Mesenchymal stem cell (in vitro differentiated cells and primary cell): ENCODE results near the gene LRRC26.
A peak's percentile ranks its signal among the peaks of the same experiment; 100 is the strongest.
"Not testable (repeated sequence)": the region's sequence is repeated elsewhere in the genome, so short reads cannot be mapped to it uniquely, and the experiment has no call there.

ENCODE experiments used
- DNase-seq: peaks from one replicate; pipeline ENCODE4 v3.0.0-alpha.2; 2013
- H2AFZ ChIP-seq: one replicate; pipeline ENCODE4 v1.6.1; 2013; ENCODE audit warnings: low read depth, mild to moderate bottlenecking, control low read depth, inconsistent platforms, low read length, moderate library complexity
- H2AK5ac ChIP-seq: 2 replicates; pipeline ENCODE4 v1.6.1; 2013; ENCODE audit warnings: low read length, moderate library complexity, mild to moderate bottlenecking, inconsistent platforms; ENCODE audit not compliant: severe bottlenecking
- H2BK120ac ChIP-seq: one replicate; pipeline ENCODE4 v1.6.1; 2013; ENCODE audit warnings: low read depth, mild to moderate bottlenecking, inconsistent platforms, low read length, moderate library complexity
- H2BK12ac ChIP-seq, 2 experiments: one replicate each; pipeline ENCODE4 v1.6.1; 2013; ENCODE audit warnings: inconsistent platforms in 2 of 2, low read length in 2 of 2, mild to moderate bottlenecking in 2 of 2, moderate library complexity in 2 of 2, control low read depth in 1 of 2
- H2BK15ac ChIP-seq: one replicate; pipeline ENCODE4 v1.6.1; 2013; ENCODE audit warnings: mild to moderate bottlenecking, low read depth, inconsistent platforms; ENCODE audit not compliant: poor library complexity, severe bottlenecking
- H2BK5ac ChIP-seq: 2 replicates; pipeline ENCODE4 v1.6.1; 2013; ENCODE audit warnings: low read depth, mild to moderate bottlenecking, low read length, control low read depth, inconsistent platforms; ENCODE audit not compliant: poor library complexity, severe bottlenecking
- H3K14ac ChIP-seq, 2 experiments: one replicate each; pipeline ENCODE4 v1.6.1; 2013; ENCODE audit warnings: inconsistent platforms in 2 of 2, low read length in 2 of 2, control low read depth in 1 of 2, mild to moderate bottlenecking in 1 of 2, moderate library complexity in 1 of 2
- H3K18ac ChIP-seq, 2 experiments: one replicate each; pipeline ENCODE4 v1.6.1; 2013; ENCODE audit warnings: inconsistent platforms in 2 of 2, low read length in 2 of 2, control low read depth in 1 of 2, low read depth in 1 of 2, mild to moderate bottlenecking in 1 of 2
- H3K23ac ChIP-seq, 2 experiments: one replicate each; pipeline ENCODE4 v1.6.1; 2013; ENCODE audit warnings: inconsistent platforms in 2 of 2, low read length in 2 of 2, mild to moderate bottlenecking in 2 of 2, moderate library complexity in 2 of 2, control low read depth in 1 of 2
- H3K27ac ChIP-seq: 2 replicates; pipeline ENCODE4 v1.5.1; 2013; ENCODE audit warnings: mild to moderate bottlenecking, moderate library complexity, low read length, control low read depth, inconsistent platforms; ENCODE audit not compliant: poor library complexity, severe bottlenecking
- H3K27me3 ChIP-seq, 2 experiments: 2 replicates each; pipeline versions ENCODE4 v1.6.1 to v1.7.0; 2013; ENCODE audit warnings: low read length in 2 of 2, mild to moderate bottlenecking in 2 of 2, moderate library complexity in 2 of 2, control low read depth in 1 of 2, inconsistent platforms in 1 of 2; ENCODE audit not compliant: control insufficient read depth in 1 of 2, insufficient read depth in 1 of 2
- H3K36me3 ChIP-seq, 2 experiments: 2 replicates each; pipeline versions ENCODE4 v1.6.1 to v1.7.0; 2013; ENCODE audit warnings: low read length in 2 of 2, control low read depth in 1 of 2, inconsistent platforms in 1 of 2, low read depth in 1 of 2, mild to moderate bottlenecking in 1 of 2; ENCODE audit not compliant: insufficient read depth in 2 of 2, control insufficient read depth in 1 of 2
- H3K4ac ChIP-seq, 2 experiments: one replicate each; pipeline ENCODE4 v1.6.1; 2013; ENCODE audit warnings: inconsistent platforms in 2 of 2, low read length in 2 of 2, mild to moderate bottlenecking in 2 of 2, moderate library complexity in 2 of 2, control low read depth in 1 of 2, low read depth in 1 of 2
- H3K4me1 ChIP-seq: 2 replicates; pipeline ENCODE4 v1.6.1; 2013; ENCODE audit warnings: low read depth, low read length, control low read depth; ENCODE audit not compliant: control insufficient read depth, insufficient read depth
- H3K4me2 ChIP-seq: 2 replicates; pipeline ENCODE4 v1.6.1; 2013; ENCODE audit warnings: low read length, mild to moderate bottlenecking, inconsistent platforms; ENCODE audit not compliant: poor library complexity, severe bottlenecking
- H3K4me3 ChIP-seq, 2 experiments: 2 replicates each; pipeline versions ENCODE4 v1.5.1 to v1.7.0; 2013; ENCODE audit warnings: low read length in 2 of 2, mild to moderate bottlenecking in 2 of 2, control low read depth in 1 of 2, low read depth in 1 of 2; ENCODE audit not compliant: insufficient read depth in 1 of 2
- H3K79me1 ChIP-seq: replicated peaks from 2 replicates; pipeline ENCODE4 v1.6.1; 2013; ENCODE audit warnings: mild to moderate bottlenecking, control low read depth, low read length, inconsistent platforms; ENCODE audit not compliant: poor library complexity, severe bottlenecking
- H3K9ac ChIP-seq: 2 replicates; pipeline ENCODE4 v1.7.0; 2013; ENCODE audit warnings: mild to moderate bottlenecking, low read length, moderate library complexity
- H3K9me3 ChIP-seq: 2 replicates; pipeline ENCODE4 v1.7.0; 2013; ENCODE audit warnings: mild to moderate bottlenecking, low read length; ENCODE audit not compliant: control insufficient read depth
- H4K8ac ChIP-seq: one replicate; pipeline ENCODE4 v1.6.1; 2013; ENCODE audit warnings: inconsistent platforms, mild to moderate bottlenecking, low read length, moderate library complexity
- H4K91ac ChIP-seq: one replicate; pipeline ENCODE4 v1.6.1; 2013; ENCODE audit warnings: mild to moderate bottlenecking, low read length, inconsistent platforms
- WGBS: methylation state at CpG from one replicate; pipeline ENCODE4 v1.1.7; 2013; ENCODE audit warnings: mixed read lengths; 5-methylcytosine and 5-hydroxymethylcytosine counted together

LRRC26 gene

DNA sequence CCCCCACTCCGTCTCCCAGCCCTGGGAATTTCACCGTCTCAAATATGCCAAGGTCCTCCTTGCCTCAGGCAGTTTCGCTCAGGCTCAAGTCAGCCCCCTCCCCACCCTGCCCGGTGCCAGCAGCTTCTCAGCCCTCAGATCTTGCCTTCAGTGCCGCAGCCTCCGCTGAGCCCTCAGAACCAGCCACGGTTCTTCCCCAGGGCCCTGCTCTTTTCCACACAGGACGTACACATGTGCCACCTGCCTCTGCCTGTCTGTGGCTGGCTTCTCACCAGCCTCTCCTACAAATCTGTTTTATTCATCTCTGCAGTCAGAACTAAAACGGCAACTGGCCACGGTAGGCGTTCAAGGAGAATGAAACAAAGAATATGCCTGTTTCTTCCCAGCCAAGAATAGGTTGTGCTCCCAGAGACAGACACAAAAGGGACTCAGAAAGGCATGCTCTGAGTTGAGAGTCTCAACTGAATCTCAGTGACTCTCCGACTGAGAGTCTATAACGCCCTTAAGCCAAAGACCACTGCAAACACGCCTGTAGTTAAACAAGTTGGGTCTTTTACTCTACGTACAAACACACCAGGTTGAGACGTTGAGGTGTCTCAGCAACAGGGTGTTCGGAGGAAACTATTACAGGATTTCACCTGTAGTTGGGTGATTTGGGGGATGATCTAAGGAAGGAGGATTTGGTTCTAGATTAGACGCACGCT is 41.5 kb downstream of the LRRC26 start:
- H2AK5ac ChIP-seq: no peak overlapping the region
- H3K36me3 ChIP-seq: peaks cover 0 to 8% of the 10 kb centered on the region in 2 experiments
- H3K79me1 ChIP-seq: peaks cover 15% of the 10 kb centered on the region
- peak overlapping the region; percentile 78 to 92 for H3K4me3 ChIP-seq
- peak overlapping the region; percentile 61 for H4K91ac ChIP-seq
- H3K23ac ChIP-seq: peak overlapping the region in 1 of 2 experiments; percentile 59
- no peak overlapping the region for H2BK15ac ChIP-seq
- no peak overlapping the region for H2BK5ac ChIP-seq
- H3K9me3 ChIP-seq: no peaks in the 10 kb centered on the region
- no peak overlapping the region for H3K14ac ChIP-seq
- H3K27me3 ChIP-seq: no peaks in the 10 kb centered on the region
- DNase-seq: no peak
- H2AFZ ChIP-seq: no peak overlapping the region
- no peak overlapping the region for H2BK120ac ChIP-seq
- H3K4me2 ChIP-seq: peak overlapping the region; percentile 75
- peak overlapping the region; percentile 91 for H3K9ac ChIP-seq
- peaks cover 22% of the 10 kb centered on the region for H3K4me1 ChIP-seq
- H4K8ac ChIP-seq: no peak overlapping the region
- no peak overlapping the region for H3K18ac ChIP-seq
- no peak overlapping the region for H2BK12ac ChIP-seq
- WGBS: 89% methylated on average over 19 of the region's 19 CpGs
- H3K27ac ChIP-seq: no peak overlapping the region
- H3K4ac ChIP-seq: peak overlapping the region; percentile 36 to 62

- Histone ChIP-seq H2BK12ac (no peak overlapping the region), H2BK120ac (no peak overlapping the region), H4K8ac (no peak overlapping the region), H2BK15ac (no peak overlapping the region), H2AFZ (no peak overlapping the region), H3K9me3 (no peaks in the 10 kb centered on the region), H3K4me1 (peaks cover 22% of the 10 kb centered on the region), H2AK5ac (no peak overlapping the region), H3K23ac (peak overlapping the region in 1 of 2 experiments; percentile 59), H2BK5ac (no peak overlapping the region), H3K14ac (peak overlapping the region in 1 of 2 experiments; percentile 26), H3K4me3 (peak overlapping the region in 1 of 2 experiments; percentile 92), H3K9ac (peak overlapping the region; percentile 91), H3K79me1 (peaks cover 15% of the 10 kb centered on the region), H3K4me2 (no peak overlapping the region), H3K4ac (no peak overlapping the region), H4K91ac (peak overlapping the region; percentile 61), H3K18ac (peak overlapping the region in 1 of 2 experiments; percentile 34), H3K36me3 (peaks cover 0 to 8% of the 10 kb centered on the region in 2 experiments), H3K27me3 (no peaks in the 10 kb centered on the region), H3K27ac (no peak overlapping the region)
- 85% methylated on average over 21 of the region's 24 CpGs for WGBS
- no peak for DNase-seq
Measured at GRCh38 chr9:137127301-137128157, 42.3 kb downstream of the LRRC26 start.

DNA sequence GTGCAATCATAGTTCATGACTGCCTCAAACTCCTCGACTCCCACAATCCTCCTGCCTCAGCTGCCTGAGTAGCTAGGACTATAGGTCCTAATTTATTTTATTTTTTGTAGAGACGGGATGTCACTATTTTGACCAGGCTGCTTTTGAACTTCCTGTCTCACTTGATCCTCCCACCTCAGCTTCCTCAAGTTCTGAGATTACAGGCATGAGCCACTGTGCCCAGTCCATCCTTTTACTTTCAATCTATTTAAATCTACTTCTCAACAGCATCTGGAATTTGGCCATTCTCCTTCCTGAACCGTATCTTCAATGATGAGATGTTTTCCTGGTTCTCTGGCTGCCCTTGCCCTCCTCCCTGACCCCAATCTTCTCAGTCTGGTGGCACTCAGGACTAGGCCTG is 43.1 kb downstream of the LRRC26 start:
- H2BK120ac ChIP-seq: no peak overlapping the region
- no peak overlapping the region for H3K14ac ChIP-seq
- H3K9ac ChIP-seq: peak overlapping the region; percentile 91
- no peaks in the 10 kb centered on the region for H3K27me3 ChIP-seq
- H3K23ac ChIP-seq: no peak overlapping the region
- H4K91ac ChIP-seq: no peak overlapping the region
- H3K79me1 ChIP-seq: peaks cover 17% of the 10 kb centered on the region
- no peaks in the 10 kb centered on the region for H3K9me3 ChIP-seq
- H2AK5ac ChIP-seq: no peak overlapping the region
- H2BK12ac ChIP-seq: no peak overlapping the region
- no peak overlapping the region for H2BK15ac ChIP-seq
- H2AFZ ChIP-seq: no peak overlapping the region
- no peak overlapping the region for H4K8ac ChIP-seq
- WGBS: 89% methylated on average over 3 of the region's 3 CpGs
- H3K27ac ChIP-seq: no peak overlapping the region
- no peak overlapping the region for H3K18ac ChIP-seq
- H3K4ac ChIP-seq: no peak overlapping the region
- DNase-seq: no peak
- peaks cover 22% of the 10 kb centered on the region for H3K4me1 ChIP-seq
- peaks cover 0 to 8% of the 10 kb centered on the region in 2 experiments for H3K36me3 ChIP-seq
- H3K4me3 ChIP-seq: peak overlapping the region in 1 of 2 experiments; percentile 92
- H3K4me2 ChIP-seq: no peak overlapping the region
- no peak overlapping the region for H2BK5ac ChIP-seq

DNA sequence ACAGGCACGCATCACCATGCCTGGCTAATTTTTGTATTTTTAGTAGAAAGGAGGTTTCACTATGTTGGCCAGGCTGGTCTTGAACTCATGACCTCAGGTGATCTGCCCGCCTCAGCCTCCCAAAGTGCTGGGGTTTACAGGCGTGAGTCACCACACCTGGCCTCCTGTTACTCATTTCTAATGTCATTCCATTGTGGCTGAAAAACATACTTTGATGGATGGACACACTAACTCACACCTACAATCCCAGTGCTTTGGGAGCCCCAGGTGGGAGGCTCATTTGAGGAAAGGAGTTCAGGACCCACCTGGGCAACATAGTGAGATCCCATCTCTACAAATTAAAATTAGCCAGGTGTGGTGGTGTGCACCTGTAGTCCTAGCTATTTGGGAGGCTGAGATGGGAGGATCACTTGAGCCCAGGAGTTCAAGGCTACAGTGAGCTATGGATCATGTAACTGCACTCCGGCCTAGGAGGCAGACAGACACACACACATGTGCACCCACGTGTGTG is 45.8 kb downstream of the LRRC26 start:
- H2BK15ac ChIP-seq, H3K36me3 ChIP-seq, H2BK5ac ChIP-seq, H3K9ac ChIP-seq, H3K9me3 ChIP-seq, H2BK12ac ChIP-seq, H3K4ac ChIP-seq, DNase-seq, H3K27me3 ChIP-seq, H3K14ac ChIP-seq, H3K27ac ChIP-seq, H4K91ac ChIP-seq, H4K8ac ChIP-seq, H3K18ac ChIP-seq, H3K4me2 ChIP-seq, H2AFZ ChIP-seq, H3K4me3 ChIP-seq, H2AK5ac ChIP-seq, H3K23ac ChIP-seq, H2BK120ac ChIP-seq: not testable (repeated sequence)
- 89% methylated on average over 5 of the region's 5 CpGs for WGBS
- Histone ChIP-seq H3K79me1 (peaks cover 13% of the 10 kb centered on the region), H3K4me1 (peaks cover 18% of the 10 kb centered on the region)
